ENCODE measurements around the gene ALOX12. TPM values are rescaled to one million over a fixed set of nuclear protein-coding genes. Genes with fewer than 3 reads are reported as not detected.

Gene ALOX12
- total and polyA plus RNA-seq, 5 donors: 0.09 to 0.18 TPM; not detected in 3

DNA sequence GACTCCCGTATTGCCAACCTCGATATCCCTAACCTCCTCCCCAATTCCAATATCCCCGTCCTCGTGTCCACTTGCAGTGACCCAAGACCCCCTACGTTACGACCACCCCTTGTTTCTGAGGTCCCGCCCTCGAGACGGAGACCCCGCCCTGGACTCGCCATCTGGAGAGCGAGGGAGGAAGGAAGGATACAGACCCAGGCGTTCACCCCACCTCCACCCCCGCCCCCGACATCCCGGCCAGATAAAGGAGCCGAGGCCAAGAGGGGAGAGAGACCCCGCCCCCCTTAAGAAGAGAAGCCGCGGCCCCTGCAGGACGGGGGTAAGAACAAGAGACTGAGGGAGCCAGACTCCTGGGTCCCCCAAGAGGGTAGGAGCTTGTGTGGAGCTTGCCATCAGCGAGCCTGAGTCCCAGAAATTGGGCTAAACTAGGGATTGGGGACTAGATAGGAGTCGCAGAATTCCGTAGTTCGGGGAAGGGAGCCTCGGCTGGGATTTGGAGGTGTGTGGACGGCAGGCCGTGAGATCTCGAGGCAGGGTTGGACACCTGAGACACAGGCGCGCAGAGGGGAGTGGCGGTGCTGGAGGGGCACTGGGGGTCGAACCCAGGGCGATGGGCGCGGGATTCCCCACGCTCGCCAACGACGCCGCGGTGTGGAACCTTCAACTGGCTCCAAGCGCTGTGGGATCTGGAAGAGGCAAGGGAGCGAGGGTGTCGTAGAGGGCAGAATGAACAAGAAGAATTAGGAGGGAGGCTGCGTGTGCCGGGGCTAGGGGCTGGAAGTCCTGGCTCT lies 27.1 kb downstream of the ALOX12 start, which contains the start of gene BCL6B:
Gene BCL6B (plus strand): TSS at position 270 of the 791 bp plus-strand sequence. CDS start 622 bp downstream, outside the sequence.
- Histone ChIP-seq H3K4me1 (ENCODE audit: control insufficient read depth, insufficient read depth, low read length) (peaks cover 3% of the 10 kb centered on the region), H3K4me3 (ENCODE audit: low read length) (peak within 1 kb of the TSS; percentile 32), H3K9me3 (ENCODE audit: control insufficient read depth, low read length) (no peaks in the 10 kb centered on the region), H3K27ac (ENCODE audit: low read length) (peak within 1 kb of the TSS; percentile 88), H3K27me3 (ENCODE audit: control insufficient read depth, insufficient read depth) (no peaks in the 10 kb centered on the region)
- ATAC-seq (peak; percentile 5 to 53), DNase-seq (peak; percentile 64 to 80 (median 75))
- intact Hi-C loops (cut with DNase I): loop anchor here in 1 of 4 donors (5.0 kb wide), 1 partner anchor 111 kb away; no protein-coding TSS in a partner anchor
- 8% methylated on average over 47 of the region's 47 CpGs for WGBS

DNA sequence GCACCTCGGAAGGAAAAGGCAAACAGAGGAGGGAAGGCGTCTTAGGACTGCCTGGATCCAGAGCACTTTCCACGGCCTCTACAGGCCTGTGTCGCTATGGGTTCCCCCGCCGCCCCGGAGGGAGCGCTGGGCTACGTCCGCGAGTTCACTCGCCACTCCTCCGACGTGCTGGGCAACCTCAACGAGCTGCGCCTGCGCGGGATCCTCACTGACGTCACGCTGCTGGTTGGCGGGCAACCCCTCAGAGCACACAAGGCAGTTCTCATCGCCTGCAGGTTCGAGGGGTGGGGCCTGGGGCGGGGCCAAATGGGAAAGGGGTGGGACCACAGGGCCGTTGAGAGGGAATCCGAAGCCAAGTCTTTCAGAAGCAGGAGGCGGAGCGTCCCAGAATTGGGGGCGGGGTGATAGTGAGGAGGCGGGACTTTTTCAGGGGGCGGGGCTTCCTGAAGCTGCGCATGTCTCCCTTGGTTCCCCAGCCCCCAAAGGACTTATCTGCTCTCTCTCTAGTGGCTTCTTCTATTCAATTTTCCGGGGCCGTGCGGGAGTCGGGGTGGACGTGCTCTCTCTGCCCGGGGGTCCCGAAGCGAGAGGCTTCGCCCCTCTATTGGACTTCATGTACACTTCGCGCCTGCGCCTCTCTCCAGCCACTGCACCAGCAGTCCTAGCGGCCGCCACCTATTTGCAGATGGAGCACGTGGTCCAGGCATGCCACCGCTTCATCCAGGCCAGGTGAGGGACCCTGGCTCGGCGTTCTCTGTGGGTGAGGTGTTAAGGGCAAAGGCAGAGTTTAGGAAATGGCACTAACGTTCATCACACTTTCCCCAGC lies 27.9 kb downstream of the ALOX12 start:
- peak overlapping the region; percentile 32 for H3K4me3 ChIP-seq (ENCODE audit: low read length)
- ATAC-seq (peak; percentile 66 to 71), DNase-seq (peak; percentile 95 to 97 (median 96))
- no peaks in the 10 kb centered on the region for H3K9me3 ChIP-seq (ENCODE audit: control insufficient read depth, low read length)
- intact Hi-C loops (cut with DNase I): loop anchor here in 1 of 4 donors (5.0 kb wide), 1 partner anchor 111 kb away; no protein-coding TSS in a partner anchor
- peak overlapping the region; percentile 88 for H3K27ac ChIP-seq (ENCODE audit: low read length)
- 27% methylated on average over 51 of the region's 51 CpGs for WGBS
- no peaks in the 10 kb centered on the region for H3K27me3 ChIP-seq (ENCODE audit: control insufficient read depth, insufficient read depth)
- peaks cover 2% of the 10 kb centered on the region for H3K4me1 ChIP-seq (ENCODE audit: control insufficient read depth, insufficient read depth, low read length)

DNA sequence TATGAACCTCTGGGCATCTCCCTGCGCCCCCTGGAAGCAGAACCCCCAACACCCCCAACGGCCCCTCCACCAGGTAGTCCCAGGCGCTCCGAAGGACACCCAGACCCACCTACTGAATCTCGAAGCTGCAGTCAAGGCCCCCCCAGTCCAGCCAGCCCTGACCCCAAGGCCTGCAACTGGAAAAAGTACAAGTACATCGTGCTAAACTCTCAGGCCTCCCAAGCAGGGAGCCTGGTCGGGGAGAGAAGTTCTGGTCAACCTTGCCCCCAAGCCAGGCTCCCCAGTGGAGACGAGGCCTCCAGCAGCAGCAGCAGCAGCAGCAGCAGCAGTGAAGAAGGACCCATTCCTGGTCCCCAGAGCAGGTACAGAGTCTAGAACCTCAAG lies 28.5 kb downstream of the ALOX12 start:
- H3K4me1 ChIP-seq (ENCODE audit: control insufficient read depth, insufficient read depth, low read length): peaks cover 2% of the 10 kb centered on the region
- H3K27ac ChIP-seq (ENCODE audit: low read length): no peak overlapping the region
- no peaks in the 10 kb centered on the region for H3K9me3 ChIP-seq (ENCODE audit: control insufficient read depth, low read length)
- intact Hi-C loops (cut with DNase I): loop anchor here in 1 of 4 donors (5.0 kb wide), 1 partner anchor 112 kb away; no protein-coding TSS in a partner anchor
- DNase-seq: peak in 2 of 3 donors; percentile 25 to 65
- H3K27me3 ChIP-seq (ENCODE audit: control insufficient read depth, insufficient read depth): no peaks in the 10 kb centered on the region
- H3K4me3 ChIP-seq (ENCODE audit: low read length): no peak overlapping the region
- no peak for ATAC-seq
- 58% methylated on average over 8 of the region's 8 CpGs for WGBS

DNA sequence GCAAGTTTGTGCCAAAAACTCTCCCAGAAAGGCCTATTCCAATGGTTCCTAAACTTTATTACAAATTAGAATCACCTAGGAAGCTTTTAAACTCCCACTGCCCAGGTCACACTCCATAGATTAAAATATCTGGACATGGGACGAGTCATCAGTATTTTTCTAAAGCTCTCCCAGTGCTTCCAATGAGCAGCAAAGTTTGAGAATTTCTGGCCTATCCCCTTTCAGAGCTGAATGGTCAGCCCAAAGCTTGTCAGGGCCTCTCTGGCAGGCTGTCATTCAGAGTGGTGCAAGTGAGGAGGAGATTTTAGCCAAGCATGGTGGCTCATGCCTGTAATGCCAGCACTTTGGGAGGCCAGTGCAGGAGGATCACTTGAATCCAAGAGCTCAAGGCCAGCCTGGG lies 29.4 kb downstream of the ALOX12 start:
- intact Hi-C loops (cut with DNase I): no loop called here
- no peak overlapping the region for H3K4me3 ChIP-seq (ENCODE audit: low read length)
- H3K27ac ChIP-seq (ENCODE audit: low read length): no peak overlapping the region
- H3K4me1 ChIP-seq (ENCODE audit: control insufficient read depth, insufficient read depth, low read length): peaks cover 2% of the 10 kb centered on the region
- no peaks in the 10 kb centered on the region for H3K27me3 ChIP-seq (ENCODE audit: control insufficient read depth, insufficient read depth)
- 71% methylated on average over 1 of the region's 1 CpG for WGBS
- ATAC-seq (no peak), DNase-seq (no peak)
- no peaks in the 10 kb centered on the region for H3K9me3 ChIP-seq (ENCODE audit: control insufficient read depth, low read length)

DNA sequence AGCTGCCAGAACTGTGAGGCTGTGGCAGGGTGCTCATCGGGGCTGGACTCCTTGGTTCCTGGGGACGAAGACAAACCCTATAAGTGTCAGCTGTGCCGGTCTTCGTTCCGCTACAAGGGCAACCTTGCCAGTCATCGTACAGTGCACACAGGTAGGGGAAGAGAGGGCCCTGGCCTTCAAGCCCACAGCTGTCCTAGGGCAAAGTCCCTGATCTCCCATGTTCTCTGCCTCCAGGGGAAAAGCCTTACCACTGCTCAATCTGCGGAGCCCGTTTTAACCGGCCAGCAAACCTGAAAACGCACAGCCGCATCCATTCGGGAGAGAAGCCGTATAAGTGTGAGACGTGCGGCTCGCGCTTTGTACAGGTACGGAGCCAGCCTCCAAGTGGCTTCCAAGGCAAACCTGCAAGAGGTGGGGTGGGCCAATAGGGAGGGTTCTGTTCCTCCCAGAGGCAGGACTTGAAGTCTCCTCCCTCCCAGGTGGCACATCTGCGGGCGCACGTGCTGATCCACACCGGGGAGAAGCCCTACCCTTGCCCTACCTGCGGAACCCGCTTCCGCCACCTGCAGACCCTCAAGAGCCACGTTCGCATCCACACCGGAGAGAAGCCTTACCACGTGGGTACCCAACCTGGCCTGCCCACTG lies 30.7 kb downstream of the ALOX12 start:
- peaks cover 2% of the 10 kb centered on the region for H3K4me1 ChIP-seq (ENCODE audit: control insufficient read depth, insufficient read depth, low read length)
- ATAC-seq (no peak), DNase-seq (peak in 1 of 3 donors; percentile 39)
- H3K27ac ChIP-seq (ENCODE audit: low read length): peak overlapping the region; percentile 16
- intact Hi-C loops (cut with DNase I): no loop called here
- 80% methylated on average over 29 of the region's 29 CpGs for WGBS
- H3K4me3 ChIP-seq (ENCODE audit: low read length): no peak overlapping the region
- H3K27me3 ChIP-seq (ENCODE audit: control insufficient read depth, insufficient read depth): no peaks in the 10 kb centered on the region
- no peaks in the 10 kb centered on the region for H3K9me3 ChIP-seq (ENCODE audit: control insufficient read depth, low read length)

DNA sequence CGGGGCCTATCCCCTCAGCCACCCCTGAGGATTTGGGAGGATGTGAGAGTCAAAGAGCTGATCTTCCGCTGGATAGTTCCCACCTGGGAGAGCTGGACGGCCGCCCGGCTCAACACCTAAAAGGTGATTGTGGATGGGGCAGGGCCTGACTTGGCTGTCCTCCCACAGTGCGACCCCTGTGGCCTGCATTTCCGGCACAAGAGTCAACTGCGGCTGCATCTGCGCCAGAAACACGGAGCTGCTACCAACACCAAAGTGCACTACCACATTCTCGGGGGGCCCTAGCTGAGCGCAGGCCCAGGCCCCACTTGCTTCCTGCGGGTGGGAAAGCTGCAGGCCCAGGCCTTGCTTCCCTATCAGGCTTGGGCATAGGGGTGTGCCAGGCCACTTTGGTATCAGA lies 31.5 kb downstream of the ALOX12 start:
- WGBS: 43% methylated on average over 13 of the region's 13 CpGs
- DNase-seq: peak in 2 of 3 donors; percentile 55 to 56
- no peaks in the 10 kb centered on the region for H3K27me3 ChIP-seq (ENCODE audit: control insufficient read depth, insufficient read depth)
- peaks cover 2% of the 10 kb centered on the region for H3K4me1 ChIP-seq (ENCODE audit: control insufficient read depth, insufficient read depth, low read length)
- no peak overlapping the region for H3K27ac ChIP-seq (ENCODE audit: low read length)
- H3K4me3 ChIP-seq (ENCODE audit: low read length): no peak overlapping the region
- no peaks in the 10 kb centered on the region for H3K9me3 ChIP-seq (ENCODE audit: control insufficient read depth, low read length)
- intact Hi-C loops (cut with DNase I): no loop called here
- no peak for ATAC-seq

DNA sequence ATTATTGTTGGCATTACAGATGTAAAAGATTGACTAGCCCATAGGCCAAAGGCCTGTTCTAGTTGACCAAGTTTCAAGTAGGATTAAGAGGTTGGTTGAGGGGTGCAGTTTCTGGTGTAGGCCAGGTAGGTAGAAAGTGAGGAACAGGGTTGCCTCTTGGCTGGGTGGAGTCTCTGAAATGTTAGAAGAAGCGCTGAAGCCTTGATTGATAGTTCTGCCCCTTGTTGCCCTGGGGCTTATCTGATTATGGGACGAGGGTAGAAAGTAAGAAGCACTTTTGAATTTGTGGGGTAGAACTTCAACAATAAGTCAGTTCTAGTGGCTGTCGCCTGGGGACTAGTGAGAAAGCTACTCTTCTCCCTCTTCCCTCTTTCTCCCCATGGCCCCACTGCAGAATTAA lies 33.2 kb downstream of the ALOX12 start:
- Histone ChIP-seq H3K27me3 (ENCODE audit: control insufficient read depth, insufficient read depth) (no peaks in the 10 kb centered on the region), H3K4me1 (ENCODE audit: control insufficient read depth, insufficient read depth, low read length) (peaks cover under 1% of the 10 kb centered on the region), H3K9me3 (ENCODE audit: control insufficient read depth, low read length) (no peaks in the 10 kb centered on the region), H3K27ac (ENCODE audit: low read length) (peak overlapping the region; percentile 69), H3K4me3 (ENCODE audit: low read length) (no peak overlapping the region)
- intact Hi-C loops (cut with DNase I): no loop called here
- no peak for ATAC-seq
- DNase-seq: no peak
- WGBS: 69% methylated on average over 3 of the region's 3 CpGs

DNA sequence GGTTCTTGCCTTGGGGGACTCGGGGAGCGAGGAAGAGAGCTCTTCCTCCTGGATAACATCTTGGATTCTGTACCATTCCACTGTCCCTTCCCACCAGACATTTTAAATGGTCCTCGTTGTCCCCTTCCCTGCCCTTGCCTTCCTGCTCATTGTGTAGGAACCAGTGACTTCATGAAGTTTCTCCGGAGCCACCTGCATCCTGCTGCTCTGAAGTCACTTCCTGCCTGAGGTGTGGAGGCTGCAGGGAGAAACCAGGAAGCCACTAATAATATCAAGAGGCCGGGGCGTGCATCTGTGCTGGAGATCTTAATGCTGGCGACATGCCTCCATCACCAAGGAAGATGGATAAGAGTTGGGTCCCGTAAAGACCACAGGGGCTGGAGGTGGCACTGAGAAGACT lies 33.8 kb downstream of the ALOX12 start:
- Histone ChIP-seq H3K27me3 (ENCODE audit: control insufficient read depth, insufficient read depth) (no peaks in the 10 kb centered on the region), H3K9me3 (ENCODE audit: control insufficient read depth, low read length) (no peaks in the 10 kb centered on the region), H3K27ac (ENCODE audit: low read length) (peak overlapping the region; percentile 69), H3K4me1 (ENCODE audit: control insufficient read depth, insufficient read depth, low read length) (no peaks in the 10 kb centered on the region), H3K4me3 (ENCODE audit: low read length) (no peak overlapping the region)
- ATAC-seq: peak; percentile 32 to 51
- WGBS: 49% methylated on average over 8 of the region's 8 CpGs
- intact Hi-C loops (cut with DNase I): no loop called here
- DNase-seq: peak in 2 of 3 donors; percentile 47 to 57

DNA sequence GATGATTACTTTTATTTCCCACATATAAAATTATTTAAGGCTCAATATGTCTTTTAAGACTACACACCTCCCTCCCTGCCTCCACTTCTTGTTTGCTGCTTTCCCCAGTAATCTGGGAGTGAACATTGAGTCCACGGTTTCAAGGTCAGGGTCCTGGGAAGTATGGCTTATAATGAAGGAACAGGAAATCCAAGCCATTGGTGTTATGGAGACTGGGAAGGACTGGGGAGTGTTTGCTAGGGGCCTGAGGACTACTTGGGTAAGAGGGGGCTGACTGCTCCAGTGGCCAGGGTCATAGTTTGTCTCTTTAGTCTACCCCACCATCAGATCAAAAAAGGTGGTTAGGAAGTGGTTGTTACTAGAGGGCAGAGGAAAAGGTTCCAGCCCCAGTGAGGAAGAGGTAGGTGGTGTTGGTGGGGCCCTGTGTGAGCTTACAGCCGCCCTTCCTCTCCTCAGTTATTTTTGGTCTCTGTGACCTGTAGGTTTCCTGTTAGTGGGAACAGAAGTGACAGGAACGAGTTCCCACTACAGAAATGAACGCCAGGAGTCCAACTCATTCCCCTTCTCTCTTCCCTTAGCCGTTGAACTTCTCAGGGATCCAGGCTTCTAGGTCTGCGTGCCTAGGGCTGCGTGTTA lies 39.2 kb downstream of the ALOX12 start:
- WGBS: 10% methylated on average over 7 of the region's 7 CpGs
- intact Hi-C loops (cut with DNase I): no loop called here
- peak; percentile 34 to 75 for ATAC-seq
- Histone ChIP-seq H3K9me3 (ENCODE audit: control insufficient read depth, low read length) (no peaks in the 10 kb centered on the region), H3K4me1 (ENCODE audit: control insufficient read depth, insufficient read depth, low read length) (peaks cover 5% of the 10 kb centered on the region), H3K27me3 (ENCODE audit: control insufficient read depth, insufficient read depth) (no peaks in the 10 kb centered on the region), H3K4me3 (ENCODE audit: low read length) (peak overlapping the region; percentile 50), H3K27ac (ENCODE audit: low read length) (peak overlapping the region; percentile 95)
- DNase-seq: no peak

DNA sequence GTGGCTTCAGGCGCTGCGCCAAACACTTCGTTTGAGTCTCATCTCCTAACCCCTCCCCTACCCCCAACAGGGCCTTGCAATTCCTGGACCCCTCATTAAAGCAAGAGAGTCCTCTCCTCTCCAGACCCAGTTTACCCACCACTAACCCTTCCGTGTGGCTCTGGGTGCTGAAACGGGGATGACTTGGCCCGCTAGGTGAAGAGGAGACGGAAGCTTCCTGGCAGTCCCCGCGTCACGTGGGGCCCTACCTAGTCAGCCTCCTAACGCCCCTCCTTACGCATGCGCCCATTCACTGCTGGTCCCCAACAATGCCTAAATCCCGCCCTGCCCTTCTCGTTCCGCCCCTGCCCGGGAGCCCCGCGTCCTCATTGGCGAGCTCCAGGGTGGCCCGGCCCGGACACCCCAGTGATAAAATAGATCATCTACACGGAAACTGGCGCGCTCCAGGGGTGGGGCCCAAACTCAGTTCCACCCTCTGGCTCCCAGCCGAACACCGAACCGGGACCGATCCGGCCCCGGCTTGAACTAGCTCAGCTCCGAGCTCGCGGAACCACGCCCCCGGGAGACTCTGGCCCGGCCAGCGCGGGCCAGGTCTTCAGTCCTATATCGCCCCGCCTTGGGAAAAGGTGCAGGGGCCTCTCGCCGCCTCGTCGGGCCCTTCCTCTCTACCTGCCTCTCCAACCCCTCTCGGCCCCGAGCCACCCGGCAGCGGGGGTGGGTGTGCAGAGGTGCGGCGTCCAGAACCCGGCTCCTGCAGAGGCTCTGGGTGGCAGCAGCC lies 39.9 kb downstream of the ALOX12 start, which contains the start of gene SLC16A13:
Gene SLC16A13 (plus strand): TSS at position 425 of the 778 bp plus-strand sequence. CDS start 368 bp downstream, outside the sequence.
- H3K9me3 ChIP-seq (ENCODE audit: control insufficient read depth, low read length): no peaks in the 10 kb centered on the region
- H3K4me3 ChIP-seq (ENCODE audit: low read length): peak within 1 kb of the TSS; percentile 50
- peaks cover 5% of the 10 kb centered on the region for H3K4me1 ChIP-seq (ENCODE audit: control insufficient read depth, insufficient read depth, low read length)
- under 1% methylated on average over 52 of the region's 52 CpGs for WGBS
- ATAC-seq (peak; percentile 95 to 96), DNase-seq (peak; percentile 97 to 98 (median 97))
- intact Hi-C loops (cut with DNase I): no loop called here
- peak within 1 kb of the TSS; percentile 95 for H3K27ac ChIP-seq (ENCODE audit: low read length)
- no peaks in the 10 kb centered on the region for H3K27me3 ChIP-seq (ENCODE audit: control insufficient read depth, insufficient read depth)
